Renal cortical epithelial cell (primary cell): ENCODE measurements around the gene FAS. TPM values are rescaled to one million over a fixed set of nuclear protein-coding genes. Genes with fewer than 3 reads are reported as not detected.
"Not testable (repeated sequence)": the region's sequence is repeated elsewhere in the genome, so short reads cannot be mapped to it uniquely, and the experiment has no call there.

Experiments
- DNase-seq: peaks from one replicate; pipeline ENCODE4 v3.0.0-alpha.2; 2011; ENCODE audit warnings: low read depth
- total RNA-seq: library from RNA; depleted of rRNA; stranded (reverse); fragments of >200 nt; gene quantifications from 2 replicates; pipeline ENCODE4 v1.2.3, GENCODE V29; 2014

FAS gene
- total RNA-seq, 1 donor from 2014 or later, result 123 TPM

GRCh38 chr10:88992921-88993524, 2.4 kb downstream of the FAS start:
- DNase-seq, result peak; percentile 68

- peak; percentile 49 for DNase-seq
Measured at GRCh38 chr10:88994019-88994418, 3.4 kb downstream of the FAS start.

GRCh38 chr10:88995156-88995876, 4.7 kb downstream of the FAS start:
- no peak for DNase-seq

- no peak for DNase-seq
Measured at GRCh38 chr10:88996927-88997326, 6.3 kb downstream of the FAS start.

GRCh38 chr10:88999625-89000024, 9.0 kb downstream of the FAS start:
- DNase-seq, result no peak

GRCh38 chr10:89001024-89001728, 10.6 kb downstream of the FAS start:
- no peak for DNase-seq

- no peak for DNase-seq
Measured at GRCh38 chr10:89001729-89002072, 11.1 kb downstream of the FAS start.

- DNase-seq, result no peak
Measured at GRCh38 chr10:89002226-89002978, 11.8 kb downstream of the FAS start.

- no peak for DNase-seq
Measured at GRCh38 chr10:89003344-89003743, 12.7 kb downstream of the FAS start.

GRCh38 chr10:89007129-89007893, 16.7 kb downstream of the FAS start:
- DNase-seq, result no peak

- DNase-seq, result not testable (repeated sequence)
Measured at GRCh38 chr10:89018700-89019346, 28.2 kb downstream of the FAS start.

GRCh38 chr10:89019569-89020327, 29.1 kb downstream of the FAS start:
- no peak for DNase-seq

- not testable (repeated sequence) for DNase-seq
Measured at GRCh38 chr10:89021526-89021925, 30.9 kb downstream of the FAS start.

GRCh38 chr10:89022734-89023133, 32.1 kb downstream of the FAS start:
- peak; percentile 23 for DNase-seq

- DNase-seq, result no peak
Measured at GRCh38 chr10:89025453-89025852, 34.9 kb downstream of the FAS start.

GRCh38 chr10:89029181-89029580, 38.6 kb downstream of the FAS start:
- peak; percentile 11 for DNase-seq

- DNase-seq, result peak; percentile 79
Measured at GRCh38 chr10:89029785-89030437, 39.3 kb downstream of the FAS start.

GRCh38 chr10:89030791-89031190, 40.2 kb downstream of the FAS start:
- DNase-seq, result no peak

GRCh38 chr10:89032141-89032891, 41.7 kb downstream of the FAS start:
- peak; percentile 99 for DNase-seq
